Left ventricle myocardium inferior (tissue), 1 donor: ENCODE measurements around the gene SIPA1. TPM values are rescaled to one million over a fixed set of nuclear protein-coding genes. Genes with fewer than 3 reads are reported as not detected.

Source experiments
- DNase-seq: peaks from one replicate; pipeline ENCODE4 v3.0.0-alpha.2; 2020
- H3K27ac ChIP-seq: fragments of 200-600 bp; replicated peaks from 2 replicates; pipeline ENCODE4 v1.8.0; 2021
- H3K27me3 ChIP-seq: fragments of 200-600 bp; 2 replicates; pipeline ENCODE4 v1.8.0; 2021; ENCODE audit warnings: low read depth
- H3K36me3 ChIP-seq: fragments of 200-600 bp; 2 replicates; pipeline ENCODE4 v1.8.0; 2021
- H3K4me1 ChIP-seq: fragments of 200-600 bp; 2 replicates; pipeline ENCODE4 v1.8.0; 2021
- H3K4me3 ChIP-seq: fragments of 200-600 bp; 2 replicates; pipeline ENCODE4 v1.8.0; 2021; ENCODE audit warnings: mild to moderate bottlenecking, moderate library complexity
- H3K9me3 ChIP-seq: fragments of 200-600 bp; replicated peaks from 2 replicates; pipeline ENCODE4 v1.8.0; 2021
- intact Hi-C: fragments of 100-400 bp; cut with micrococcal nuclease; formaldehyde crosslinking; loops from one replicate; pipeline ENCODE4 v1.11.0; 2022
- total RNA-seq: library from RNA; stranded (reverse); fragmentation: NEBNext Ultra II Directional; extraction: Animal tissue kit (Norgen Biotek cat#: 25700); gene quantifications from one replicate; pipeline ENCODE4 v1.2.1, GENCODE V29; 2021
- TF ChIP-seq, protein P1 (sequence below): fragments of 200-600 bp; IDR thresholded peaks from 2 replicates; pipeline ENCODE4 v1.8.0; 2021; ENCODE audit warnings: antibody characterized with exemption, mild to moderate bottlenecking, borderline replicate concordance
- donor health status: DM: no; HTN: yes; CAD: no; lungs with severe emphysema.

Gene SIPA1
- total RNA-seq, 1 donor from 2014 or later = 21.0 TPM

DNA sequence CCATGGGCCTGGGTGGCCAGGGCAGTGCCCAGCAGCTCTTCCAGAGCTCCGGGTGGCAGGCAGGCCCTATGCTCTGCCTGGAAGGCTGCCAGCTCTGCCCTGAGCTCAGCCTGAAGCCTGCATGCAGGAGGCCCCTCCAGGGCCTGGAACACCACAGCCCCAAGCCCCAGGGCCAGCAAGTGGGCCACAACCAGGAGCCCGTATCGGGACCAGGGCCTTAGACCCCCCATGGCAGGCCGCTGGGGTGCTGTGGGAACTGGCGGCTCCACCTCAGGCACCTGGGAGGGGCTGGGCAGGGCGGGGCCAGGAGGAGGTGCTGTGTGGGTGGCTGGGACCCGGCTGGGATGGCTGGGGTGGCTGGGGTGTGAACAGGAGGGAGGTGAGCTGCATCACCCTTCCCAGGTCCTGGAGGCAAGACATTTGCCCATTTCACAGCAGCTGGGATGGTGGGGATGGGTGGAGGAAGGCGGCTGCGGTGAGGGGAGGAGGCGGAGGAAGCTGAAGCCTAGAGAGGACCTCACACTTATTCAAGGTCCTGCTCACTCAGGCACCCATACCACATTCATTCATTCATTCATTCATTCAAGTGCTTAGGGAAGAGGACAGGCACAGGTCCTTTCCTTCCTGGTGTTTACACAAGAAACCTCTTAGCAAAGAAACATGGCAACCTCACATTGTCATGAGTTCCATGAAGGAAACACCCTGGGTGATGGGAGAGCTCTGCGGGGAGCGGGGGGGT is 42.2 kb upstream of the SIPA1 start, which contains the start of gene KCNK7:
Gene KCNK7 (minus strand): TSS at position 258 of the 739 bp plus-strand sequence. CDS start 28 bp downstream, at position 230.
- H3K4me3 ChIP-seq = no peak within 1 kb of the TSS
- intact Hi-C loops = loop anchor here (10.0 kb wide), 1 partner anchor 61 kb away; no protein-coding TSS in a partner anchor
- no peaks in the 10 kb centered on the region for H3K9me3 ChIP-seq
- no peaks in the 10 kb centered on the region for H3K27me3 ChIP-seq
- no peak for DNase-seq
- peaks cover 46% of the 10 kb centered on the region for H3K36me3 ChIP-seq
- no peak within 1 kb of the TSS for H3K27ac ChIP-seq
- TF ChIP-seq, protein P1, sequence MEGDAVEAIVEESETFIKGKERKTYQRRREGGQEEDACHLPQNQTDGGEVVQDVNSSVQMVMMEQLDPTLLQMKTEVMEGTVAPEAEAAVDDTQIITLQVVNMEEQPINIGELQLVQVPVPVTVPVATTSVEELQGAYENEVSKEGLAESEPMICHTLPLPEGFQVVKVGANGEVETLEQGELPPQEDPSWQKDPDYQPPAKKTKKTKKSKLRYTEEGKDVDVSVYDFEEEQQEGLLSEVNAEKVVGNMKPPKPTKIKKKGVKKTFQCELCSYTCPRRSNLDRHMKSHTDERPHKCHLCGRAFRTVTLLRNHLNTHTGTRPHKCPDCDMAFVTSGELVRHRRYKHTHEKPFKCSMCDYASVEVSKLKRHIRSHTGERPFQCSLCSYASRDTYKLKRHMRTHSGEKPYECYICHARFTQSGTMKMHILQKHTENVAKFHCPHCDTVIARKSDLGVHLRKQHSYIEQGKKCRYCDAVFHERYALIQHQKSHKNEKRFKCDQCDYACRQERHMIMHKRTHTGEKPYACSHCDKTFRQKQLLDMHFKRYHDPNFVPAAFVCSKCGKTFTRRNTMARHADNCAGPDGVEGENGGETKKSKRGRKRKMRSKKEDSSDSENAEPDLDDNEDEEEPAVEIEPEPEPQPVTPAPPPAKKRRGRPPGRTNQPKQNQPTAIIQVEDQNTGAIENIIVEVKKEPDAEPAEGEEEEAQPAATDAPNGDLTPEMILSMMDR = no peak
- H3K4me1 ChIP-seq = peaks cover 46% of the 10 kb centered on the region

DNA sequence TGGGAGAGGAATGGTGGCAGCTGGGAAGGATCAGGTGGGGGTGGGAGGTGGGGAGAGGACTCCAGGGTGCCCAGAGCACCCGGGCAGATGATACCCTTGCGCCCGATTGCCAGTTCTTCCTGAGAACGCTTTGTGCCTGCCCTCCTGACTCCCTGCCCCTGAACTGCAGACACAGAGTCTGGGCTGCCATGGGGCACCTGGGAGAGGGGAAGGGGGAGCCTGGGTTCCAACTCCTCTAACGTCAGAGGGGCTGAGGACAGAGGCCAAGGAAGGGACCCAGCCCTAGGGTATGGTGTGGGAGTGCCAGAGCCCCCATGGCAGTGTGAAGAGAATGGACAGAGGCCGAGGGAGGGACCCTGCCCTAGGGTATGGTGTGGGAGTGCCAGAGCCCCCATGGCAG is 41.4 kb upstream of the SIPA1 start:
- DNase-seq = no peak

DNA sequence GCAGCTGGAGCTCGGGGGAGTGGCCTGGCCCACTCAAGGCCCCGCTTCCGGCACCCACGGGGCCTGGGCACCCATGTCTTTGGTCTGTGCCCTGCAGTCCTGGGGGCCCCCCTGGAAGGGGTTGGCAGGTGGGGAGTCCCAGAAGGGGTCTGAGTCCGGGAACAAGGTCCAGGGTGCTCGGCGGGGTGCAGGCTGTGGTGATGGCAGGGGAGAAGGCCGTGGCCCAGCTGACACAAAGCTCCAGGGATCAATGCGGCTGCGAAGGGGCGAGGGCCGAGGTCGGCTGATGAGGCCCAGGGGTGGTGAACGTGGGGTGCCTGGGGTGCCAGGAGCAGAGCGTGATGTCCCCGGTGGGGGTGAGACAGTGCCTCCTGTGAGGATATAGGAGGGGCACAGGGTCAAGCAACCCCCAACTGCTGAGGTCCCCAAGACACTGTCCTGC is 39.6 kb upstream of the SIPA1 start:
- Histone ChIP-seq H3K36me3 (peaks cover 48% of the 10 kb centered on the region), H3K4me1 (peaks cover 30% of the 10 kb centered on the region), H3K4me3 (no peak overlapping the region), H3K27ac (no peak overlapping the region), H3K27me3 (no peaks in the 10 kb centered on the region), H3K9me3 (no peaks in the 10 kb centered on the region)
- no peak for DNase-seq
- intact Hi-C loops = loop anchor here (10.0 kb wide), 1 partner anchor 63 kb away; no protein-coding TSS in a partner anchor
- TF ChIP-seq, protein P1 = no peak

More for the DNA sequence above, 41.4 kb upstream of the SIPA1 start:
- TF ChIP-seq, protein P1 = no peak
- intact Hi-C loops = loop anchor here (10.0 kb wide), 1 partner anchor 62 kb away; no protein-coding TSS in a partner anchor
- peaks cover 41% of the 10 kb centered on the region for H3K4me1 ChIP-seq
- no peaks in the 10 kb centered on the region for H3K9me3 ChIP-seq
- H3K27ac ChIP-seq = no peak overlapping the region
- no peaks in the 10 kb centered on the region for H3K27me3 ChIP-seq
- no peak overlapping the region for H3K4me3 ChIP-seq
- peaks cover 46% of the 10 kb centered on the region for H3K36me3 ChIP-seq

DNA sequence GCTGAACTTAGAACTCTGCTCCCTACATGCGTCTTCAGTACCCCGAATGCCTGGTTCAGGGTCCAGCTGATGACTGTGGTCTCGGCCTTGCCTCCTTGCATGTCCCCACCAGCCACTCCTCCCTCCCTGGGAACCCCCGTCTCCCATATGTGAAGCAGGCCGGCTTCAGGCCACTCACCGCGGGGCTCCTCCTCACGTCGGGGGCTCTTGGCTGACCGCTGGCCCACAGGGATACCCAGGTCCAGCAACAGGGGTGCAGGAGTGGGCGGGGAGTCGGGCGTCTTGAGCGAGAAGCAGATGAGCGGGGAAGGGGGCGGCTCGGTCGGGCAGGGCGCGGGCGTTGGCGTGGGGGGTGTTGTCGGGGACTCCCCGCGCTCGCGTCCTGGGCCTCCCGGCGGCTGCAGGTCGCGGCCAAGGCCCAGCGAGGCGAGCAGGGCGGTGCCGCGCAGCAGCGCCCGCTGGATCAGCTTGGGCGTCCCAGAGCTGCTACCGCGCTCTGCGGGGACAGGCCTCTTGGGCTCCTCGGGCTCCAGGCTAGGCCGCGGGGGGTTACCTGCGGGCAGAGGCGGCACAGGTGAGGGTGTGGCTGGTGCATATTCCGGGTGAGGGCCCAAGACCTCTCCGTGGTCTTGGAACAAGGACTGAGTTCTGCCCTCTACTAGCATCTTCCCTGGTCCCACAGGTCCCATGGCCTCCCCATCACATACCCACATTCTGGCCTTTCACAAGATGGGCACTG is 38.5 kb upstream of the SIPA1 start:
- Histone ChIP-seq H3K27me3 (no peaks in the 10 kb centered on the region), H3K4me3 (no peak overlapping the region), H3K4me1 (peaks cover 22% of the 10 kb centered on the region), H3K36me3 (peaks cover 59% of the 10 kb centered on the region), H3K27ac (no peak overlapping the region), H3K9me3 (no peaks in the 10 kb centered on the region)
- no peak for DNase-seq
- intact Hi-C loops = loop anchor here (10.0 kb wide), 1 partner anchor 65 kb away; no protein-coding TSS in a partner anchor
- TF ChIP-seq, protein P1 = no peak

DNA sequence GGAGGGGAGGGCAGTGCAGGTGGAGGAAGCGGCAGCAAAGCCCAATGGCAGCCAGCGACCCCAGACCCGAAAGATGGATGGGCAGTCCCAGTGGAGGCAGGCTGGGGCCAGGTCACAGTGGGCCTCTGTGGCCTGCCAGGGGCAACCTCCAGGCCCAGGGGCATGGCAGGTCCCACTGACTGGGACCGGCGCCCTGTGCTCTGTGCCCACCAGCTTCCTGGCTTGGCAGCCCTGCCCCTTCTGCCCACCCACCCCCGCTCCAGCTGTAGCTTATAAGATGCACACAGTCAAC is 38.0 kb upstream of the SIPA1 start:
- intact Hi-C loops = loop anchor here (10.0 kb wide), 1 partner anchor 65 kb away; no protein-coding TSS in a partner anchor
- DNase-seq = no peak
- H3K36me3 ChIP-seq = peaks cover 64% of the 10 kb centered on the region

More for the DNA sequence above, 38.0 kb upstream of the SIPA1 start:
- H3K27me3 ChIP-seq = no peaks in the 10 kb centered on the region
- H3K4me1 ChIP-seq = peaks cover 21% of the 10 kb centered on the region
- TF ChIP-seq, protein P1 = no peak
- H3K27ac ChIP-seq = no peak overlapping the region
- H3K4me3 ChIP-seq = no peak overlapping the region
- no peaks in the 10 kb centered on the region for H3K9me3 ChIP-seq
